Testis (tissue), 3 donors: Measurements from ENCODE around the gene GLT1D1. TPM values are rescaled to one million over a fixed set of nuclear protein-coding genes. Genes with fewer than 3 reads are reported as not detected.

Source experiments
- DNase-seq: peaks from one replicate; pipeline ENCODE4 v3.0.0-alpha.2; 2019
- H3K27ac ChIP-seq, 2 donors: fragments of 200-600 bp; sonication (generic); one replicate each; pipeline ENCODE4 v1.5.1; 2019
- H3K27me3 ChIP-seq: fragments of 200-600 bp; sonication (generic); one replicate; pipeline ENCODE4 v1.5.1; 2019
- H3K36me3 ChIP-seq: fragments of 200-600 bp; sonication (generic); one replicate; pipeline ENCODE4 v1.5.1; 2017; ENCODE audit warnings: low read depth; ENCODE audit errors: missing control alignments
- H3K4me1 ChIP-seq: fragments of 200-600 bp; sonication (generic); one replicate; pipeline ENCODE4 v1.5.1; 2019
- H3K4me3 ChIP-seq, 2 donors: fragments of 200-600 bp; sonication (generic); one replicate each; pipeline ENCODE4 v1.5.1; 2017 to 2019
- H3K9me3 ChIP-seq: fragments of 200-600 bp; sonication (generic); one replicate; pipeline ENCODE4 v1.5.1; 2017
- CTCF ChIP-seq, 3 experiments: fragments of 450-650 bp in 2 of 3; fragments of 200-600 bp in 1 of 3; sonication (generic) in 1 of 3; IDR thresholded peaks; one replicate each; pipeline ENCODE4 v1.5.1; 2016 to 2019; ENCODE audit warnings: antibody characterized with exemption in 3 of 3, mild to moderate bottlenecking in 2 of 3, moderate library complexity in 1 of 3
- POLR2A ChIP-seq: fragments of 450-650 bp; IDR thresholded peaks from one replicate; pipeline ENCODE4 v1.6.1; 2017; ENCODE audit warnings: antibody characterized with exemption, mild to moderate bottlenecking, moderate library complexity
- WGBS, 2 donors: methylation state at CpG; one replicate each; pipeline ENCODE4 v1.1.5; 2018; 5-methylcytosine and 5-hydroxymethylcytosine counted together
- intact Hi-C: fragments of 100-400 bp; cut with DNase I; formaldehyde crosslinking; loops from one replicate; pipeline ENCODE4 v1.15.1; 2023; ENCODE audit warnings: low total_unique reads
- polyA plus RNA-seq: library from polyadenylated mRNA; stranded (reverse); fragments of 350-450 nt; fragmentation: Illumina TruSeq; extraction: RNeasy Lipid Tissue Mini Kit (QIAGEN cat#74804); gene quantifications from one replicate; pipeline ENCODE4 v1.2.3, GENCODE V29; 2014; ENCODE audit warnings: low read depth, low replicate concordance; ENCODE audit not compliant: insufficient read depth
- total RNA-seq, 2 donors: library from RNA; depleted of rRNA; stranded (reverse); fragments of >200 nt; gene quantifications; one replicate each; pipeline ENCODE4 v1.2.3, GENCODE V29; 2016

GLT1D1 gene
- total and polyA plus RNA-seq, 3 donors from 2014 or later = 10.0 to 42.3 (median 18.0) TPM

- WGBS, 2 donors = 84 to 88% methylated on average over 10 of the region's 10 CpGs
- H3K27me3 ChIP-seq = no peaks in the 10 kb centered on the region
- H3K36me3 ChIP-seq = no peaks in the 10 kb centered on the region
- H3K4me1 ChIP-seq = no peaks in the 10 kb centered on the region
- H3K27ac ChIP-seq = no peak overlapping the region
- TF ChIP-seq POLR2A = no peak
- no peak for TF ChIP-seq CTCF (IDR thresholded peaks at IDR 0.05)
- H3K4me3 ChIP-seq = no peak overlapping the region
- intact Hi-C loops = no loop called here
- DNase-seq = no peak
- H3K9me3 ChIP-seq = no peaks in the 10 kb centered on the region
Measured at GRCh38 chr12:128986957-128987356, 133.7 kb downstream of the GLT1D1 start.

- H3K9me3 ChIP-seq = no peaks in the 10 kb centered on the region
- 87 to 90% methylated on average over 1 of the region's 1 CpG for WGBS, 2 donors
Measured at GRCh38 chr12:128989287-128989686, 136.0 kb downstream of the GLT1D1 start.

GRCh38 chr12:128991716-128992115 is 138.4 kb downstream of the GLT1D1 start:
- 90 to 91% methylated on average over 6 of the region's 6 CpGs for WGBS, 2 donors
- H3K27me3 ChIP-seq = no peaks in the 10 kb centered on the region
- no peak overlapping the region for H3K4me3 ChIP-seq
- H3K27ac ChIP-seq = no peak overlapping the region
- no peaks in the 10 kb centered on the region for H3K9me3 ChIP-seq
- no peaks in the 10 kb centered on the region for H3K36me3 ChIP-seq
- TF ChIP-seq CTCF (IDR thresholded peaks at IDR 0.05) = no peak
- no peak for TF ChIP-seq POLR2A
- intact Hi-C loops = no loop called here
- DNase-seq = no peak
- H3K4me1 ChIP-seq = no peaks in the 10 kb centered on the region

More at GRCh38 chr12:128989287-128989686, 136.0 kb downstream of the GLT1D1 start:
- no peak overlapping the region for H3K4me3 ChIP-seq
- no peaks in the 10 kb centered on the region for H3K4me1 ChIP-seq
- intact Hi-C loops = no loop called here
- DNase-seq = no peak
- no peak overlapping the region for H3K27ac ChIP-seq
- no peak for TF ChIP-seq CTCF (IDR thresholded peaks at IDR 0.05)
- TF ChIP-seq POLR2A = no peak
- H3K27me3 ChIP-seq = no peaks in the 10 kb centered on the region
- no peaks in the 10 kb centered on the region for H3K36me3 ChIP-seq

GRCh38 chr12:128992116-128992515 is 138.8 kb downstream of the GLT1D1 start:
- Histone ChIP-seq H3K4me3 (no peak overlapping the region), H3K36me3 (no peaks in the 10 kb centered on the region), H3K27ac (no peak overlapping the region), H3K27me3 (no peaks in the 10 kb centered on the region), H3K9me3 (no peaks in the 10 kb centered on the region), H3K4me1 (no peaks in the 10 kb centered on the region)
- TF ChIP-seq CTCF (IDR thresholded peaks at IDR 0.05) = no peak
- intact Hi-C loops = no loop called here
- no peak for DNase-seq
- 81 to 94% methylated on average over 8 of the region's 8 CpGs for WGBS, 2 donors

- Histone ChIP-seq H3K27me3 (no peaks in the 10 kb centered on the region), H3K27ac (no peak overlapping the region), H3K36me3 (no peaks in the 10 kb centered on the region), H3K9me3 (no peaks in the 10 kb centered on the region), H3K4me3 (no peak overlapping the region), H3K4me1 (no peaks in the 10 kb centered on the region)
- DNase-seq = no peak
- intact Hi-C loops = no loop called here
- WGBS, 2 donors = 80 to 88% methylated on average over 9 of the region's 9 CpGs
- TF ChIP-seq POLR2A (no peak), CTCF (IDR thresholded peaks at IDR 0.05) (no peak)
Measured at GRCh38 chr12:128992550-128992949, 139.3 kb downstream of the GLT1D1 start.
